SH-SY5Y (cell line): ENCODE measurements around the gene ALMS1.

Source experiments
- GATA2 ChIP-seq: IDR thresholded peaks from 2 replicates; pipeline ENCODE4 v1.6.1; 2011; ENCODE audit warnings: mild to moderate bottlenecking, low read depth, low read length
- GATA3 ChIP-seq: IDR thresholded peaks from 2 replicates; pipeline ENCODE4 v1.6.1; 2011; ENCODE audit warnings: low read depth, mild to moderate bottlenecking, low read length, moderate library complexity

GRCh38 chr2:73638429-73638828 lies 252.8 kb downstream of the ALMS1 start:
- TF ChIP-seq GATA2: no peak
- no peak for TF ChIP-seq GATA3
